ENCODE measurements around the gene MASP2. TPM values are rescaled to one million over a fixed set of nuclear protein-coding genes. Genes with fewer than 3 reads are reported as not detected.

MASP2 gene
- total and polyA plus RNA-seq, 9 of the 15 experiments (the other 6 are each of a cell fraction or from before 2014, with no cell fraction given) = 0.01 to 0.23 (median 0.06) TPM; not detected in 3

GRCh38 chr1:11027316-11027715 lies 19.7 kb downstream of the MASP2 start (continued):
- TF ChIP-seq STAT6 (CRISPR knock-in tag; IDR thresholded peaks at IDR 0.05) (no peak), TCF7 (IDR thresholded peaks at IDR 0.05; ENCODE audit: borderline replicate concordance) (no peak), MTA2 (IDR thresholded peaks at IDR 0.05; ENCODE audit: low read depth) (no peak), HBP1 (CRISPR knock-in tag; IDR thresholded peaks at IDR 0.05) (no peak), ZNF77 (CRISPR knock-in tag; IDR thresholded peaks at IDR 0.05) (no peak), SIRT6 (IDR thresholded peaks at IDR 0.05; ENCODE audit: low read depth, low read length) (no peak), ERF (CRISPR knock-in tag; IDR thresholded peaks at IDR 0.05) (no peak)

- ChIA-PET POLR2A (interaction anchor here (1.2 to 1.5 kb wide), 2 partner anchors 9 to 10 kb away, joined by 4 to 5 read pairs; no protein-coding TSS in a partner anchor), CTCF (ENCODE audit: low intra/inter-chr PET ratio) (no interaction called here)
- Histone ChIP-seq H3K79me2 (ENCODE audit: control insufficient read depth, insufficient read depth, low read length) (no peaks in the 10 kb centered on the region), H2AFZ (ENCODE audit: low read depth, low read length) (no peak overlapping the region), H4K20me1 (replicated peaks; ENCODE audit: control insufficient read depth, insufficient read depth, low read length) (no peaks in the 10 kb centered on the region), H3K4me2 (ENCODE audit: insufficient read depth, low read length) (no peak overlapping the region), H3K27ac (ENCODE audit: extremely low read depth, low read depth, low read length) (no peak overlapping the region), H3K4me1 (replicated peaks in 1 of 2; ENCODE audit: control insufficient read depth in 2 of 2, insufficient read depth in 2 of 2, low read length in 2 of 2) (no peaks in the 10 kb centered on the region), H3K9ac (ENCODE audit: insufficient read depth in 1 of 2, low read depth in 2 of 2, low read length in 2 of 2) (no peak overlapping the region), H3K36me3 (ENCODE audit: control insufficient read depth, insufficient read depth, low read length) (peaks cover 54% of the 10 kb centered on the region), H3K9me1 (ENCODE audit: control insufficient read depth, insufficient read depth, low read length) (no peaks in the 10 kb centered on the region), H3K9me3 (replicated peaks; ENCODE audit: control insufficient read depth, insufficient read depth, low read depth, low read length) (no peaks in the 10 kb centered on the region), H3K4me3 (no peak overlapping the region), H3K27me3 (ENCODE audit: control insufficient read depth in 2 of 2, insufficient read depth in 2 of 2, low read length in 2 of 2) (no peaks in the 10 kb centered on the region)
- ATAC-seq (peak; percentile 30), FAIRE-seq (no peak), DNase-seq (ENCODE audit: extremely low read depth in 1 of 4, low spot score in 3 of 4) (no peak)
- intact Hi-C loops (cut with micrococcal nuclease) (no loop called here), in situ Hi-C loops (cut with MboI) (no loop called here)
- 83% methylated on average over 5 of the region's 5 CpGs for WGBS (ENCODE audit: insufficient coverage, low coverage, missing lambda C conversion rate)
- BruUV-seq (replicated peaks) = no TSS peak
- TF ChIP-seq MAFK (IDR thresholded peaks at IDR 0.05; ENCODE audit: low read length) (no peak), TCFL5 (CRISPR knock-in tag; conservative IDR thresholded peaks at IDR 0.05) (no peak), ELF2 (CRISPR knock-in tag; IDR thresholded peaks at IDR 0.05) (no peak), ATF7 (IDR thresholded peaks at IDR 0.05) (no peak), SUPT5H (IDR thresholded peaks at IDR 0.05) (peak; percentile 60; the same call in 1 of the 2 replicates), ZNF76 (CRISPR knock-in tag; IDR thresholded peaks at IDR 0.05; ENCODE audit: borderline replicate concordance) (no peak), KLF10 (CRISPR knock-in tag; IDR thresholded peaks at IDR 0.05) (no peak), SNRNP70 (optimal IDR thresholded peaks at IDR 0.05; ENCODE audit: low read depth, low read length) (no peak), ZNF449 (CRISPR knock-in tag; IDR thresholded peaks at IDR 0.05) (no peak), HMG20A (CRISPR knock-in tag; conservative IDR thresholded peaks at IDR 0.05) (no peak), NFXL1 (CRISPR knock-in tag; IDR thresholded peaks at IDR 0.05) (no peak), POLR2A (conservative IDR thresholded peaks at IDR 0.05) (peak; percentile 70)
These were observed 20.1 kb downstream of the MASP2 start for GRCh38 chr1:11026903-11027302.
